Panc1 (cell line): Measurements from ENCODE around the gene DNTT. TPM values are rescaled to one million over a fixed set of nuclear protein-coding genes. Genes with fewer than 3 reads are reported as not detected.

Source experiments
- ATAC-seq: fragments of 200-7000 bp; cut with Tn5 transposase; 2 replicates; pipeline ENCODE4 v1.9.1; 2020; ENCODE audit warnings: mild to moderate bottlenecking, moderate library complexity
- BruUV-seq: library from RNA; stranded (reverse); fragments of 400-500 nt; replicated peaks from 2 replicates; lab custom pipeline; 2021; lab: Mats Ljungman, UMichigan
- CTCF ChIA-PET: fragments of 300-600 bp; sonication (Branson Sonifier 250); formaldehyde crosslinking; loops from one replicate; lab custom pipeline; 2022; ENCODE audit warnings: antibody characterized with exemption; lab: Charles Lee
- POLR2A ChIA-PET: fragments of 300-600 bp; sonication (Branson Sonifier 250); formaldehyde crosslinking; loops from one replicate; lab custom pipeline; 2022; ENCODE audit warnings: antibody characterized with exemption; lab: Charles Lee
- DNase-seq: peaks from one replicate; pipeline ENCODE4 v3.0.0-alpha.2; 2010; ENCODE audit warnings: low read depth, low spot score
- H3K27ac ChIP-seq: 2 replicates; pipeline ENCODE4 v1.5.1; 2011; ENCODE audit warnings: mild to moderate bottlenecking, low read length, inconsistent platforms
- H3K27me3 ChIP-seq: fragments of 200-500 bp; sonication (Bioruptor generic); 2 replicates; pipeline ENCODE4 v1.6.0; 2014; ENCODE audit warnings: low read length, inconsistent platforms; ENCODE audit not compliant: control insufficient read depth, insufficient read depth
- H3K36me3 ChIP-seq: fragments of 200-500 bp; sonication (Bioruptor generic); 2 replicates; pipeline ENCODE4 v1.5.1; 2014; ENCODE audit warnings: inconsistent platforms, mild to moderate bottlenecking, low read length, moderate library complexity; ENCODE audit not compliant: control insufficient read depth, insufficient read depth
- H3K4me1 ChIP-seq: 2 replicates; pipeline ENCODE4 v1.5.1; 2011; ENCODE audit warnings: inconsistent platforms, mild to moderate bottlenecking, low read length, moderate library complexity; ENCODE audit not compliant: control insufficient read depth, insufficient read depth
- H3K4me3 ChIP-seq, 2 experiments: 2 replicates each; pipeline ENCODE4 v1.5.1; 2011 to 2012; ENCODE audit warnings: low read depth in 2 of 2, low read length in 2 of 2, mild to moderate bottlenecking in 2 of 2, inconsistent platforms in 1 of 2, moderate library complexity in 1 of 2
- H3K9me3 ChIP-seq: fragments of 200-500 bp; sonication (Bioruptor generic); 2 replicates; pipeline ENCODE4 v1.5.1; 2014; ENCODE audit warnings: low read depth, mild to moderate bottlenecking, inconsistent platforms, low read length, moderate library complexity; ENCODE audit not compliant: control insufficient read depth, insufficient read depth
- POLR2AphosphoS5 ChIP-seq: IDR thresholded peaks from 2 replicates; pipeline ENCODE4 v1.6.1; 2012; ENCODE audit warnings: mild to moderate bottlenecking, low read depth, low read length, moderate library complexity
- REST ChIP-seq, 2 experiments: IDR thresholded peaks; 2 replicates each; pipeline ENCODE4 v1.6.1; 2011 to 2012; ENCODE audit warnings: low read depth in 2 of 2, control low read depth in 1 of 2, low read length in 1 of 2, mild to moderate bottlenecking in 1 of 2, moderate library complexity in 1 of 2; ENCODE audit not compliant: insufficient read depth in 1 of 2
- SIN3A ChIP-seq: IDR thresholded peaks from 2 replicates; pipeline ENCODE4 v1.6.1; 2012; ENCODE audit warnings: low read depth, mild to moderate bottlenecking, low read length, moderate library complexity, borderline replicate concordance; ENCODE audit not compliant: insufficient read depth
- TCF7L2 ChIP-seq: IDR thresholded peaks from 2 replicates; pipeline ENCODE4 v1.6.1; 2011; ENCODE audit warnings: mild to moderate bottlenecking, low read depth, low read length, inconsistent platforms
- in situ Hi-C: cut with HindIII; loops from 2 replicates; pipeline ENCODE4 v1.10.0; 2016; ENCODE audit warnings: low sequenced_read_pairs, low pct_unique_long_range_greater_than_20kb
- intact Hi-C: fragments of 100-400 bp; cut with micrococcal nuclease; formaldehyde crosslinking; loops from one replicate; pipeline ENCODE4 v1.10.0; 2022; ENCODE audit not compliant: unreplicated experiment
- total RNA-seq: library from RNA; stranded (reverse); gene quantifications from one replicate; pipeline ENCODE4 v1.2.1, GENCODE V29; 2021; ENCODE audit not compliant: unreplicated experiment
- TF ChIP-seq, protein P1 (sequence below): fragments of 450-650 bp; IDR thresholded peaks from 2 replicates; pipeline ENCODE4 v1.5.1; 2017; ENCODE audit warnings: mild to moderate bottlenecking

DNTT gene
- total RNA-seq, 1 experiment from 2014 or later: not detected

DNA sequence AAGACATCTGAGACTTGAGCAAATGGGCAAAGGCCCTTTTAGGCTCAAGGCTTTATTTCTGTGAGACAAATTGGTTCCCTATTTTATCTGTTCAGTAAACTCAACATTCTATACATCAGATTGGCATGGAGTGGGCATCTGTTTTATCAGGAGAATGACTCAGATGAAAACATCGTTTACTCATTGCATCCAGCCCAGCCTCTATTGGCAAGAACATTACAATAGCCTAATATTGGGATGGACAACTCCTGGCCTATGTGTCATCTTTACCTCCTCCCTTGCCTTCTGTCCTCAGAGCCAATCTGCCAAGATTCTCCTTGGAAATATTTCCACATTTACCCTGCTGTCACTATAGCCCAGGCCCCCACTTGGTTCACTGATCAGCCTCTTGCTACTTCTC, 27.4 kb upstream of the DNTT start:
- intact Hi-C loops (no loop called here), in situ Hi-C loops (no loop called here)
- no peak overlapping the region for H3K4me3 ChIP-seq
- H3K36me3 ChIP-seq: no peaks in the 10 kb centered on the region
- ChIA-PET CTCF (no interaction called here), POLR2A (interaction anchor here (0.7 kb wide), 1 partner anchor 415 kb away, joined by 3 read pairs; no protein-coding TSS in a partner anchor)
- no peak overlapping the region for H3K27ac ChIP-seq
- no peaks in the 10 kb centered on the region for H3K4me1 ChIP-seq
- BruUV-seq: no TSS peak
- ATAC-seq: no peak
- DNase-seq: no peak
- no peaks in the 10 kb centered on the region for H3K9me3 ChIP-seq
- H3K27me3 ChIP-seq: peaks cover 14% of the 10 kb centered on the region
- no peak for TF ChIP-seq POLR2AphosphoS5
- TF ChIP-seq, protein P1, sequence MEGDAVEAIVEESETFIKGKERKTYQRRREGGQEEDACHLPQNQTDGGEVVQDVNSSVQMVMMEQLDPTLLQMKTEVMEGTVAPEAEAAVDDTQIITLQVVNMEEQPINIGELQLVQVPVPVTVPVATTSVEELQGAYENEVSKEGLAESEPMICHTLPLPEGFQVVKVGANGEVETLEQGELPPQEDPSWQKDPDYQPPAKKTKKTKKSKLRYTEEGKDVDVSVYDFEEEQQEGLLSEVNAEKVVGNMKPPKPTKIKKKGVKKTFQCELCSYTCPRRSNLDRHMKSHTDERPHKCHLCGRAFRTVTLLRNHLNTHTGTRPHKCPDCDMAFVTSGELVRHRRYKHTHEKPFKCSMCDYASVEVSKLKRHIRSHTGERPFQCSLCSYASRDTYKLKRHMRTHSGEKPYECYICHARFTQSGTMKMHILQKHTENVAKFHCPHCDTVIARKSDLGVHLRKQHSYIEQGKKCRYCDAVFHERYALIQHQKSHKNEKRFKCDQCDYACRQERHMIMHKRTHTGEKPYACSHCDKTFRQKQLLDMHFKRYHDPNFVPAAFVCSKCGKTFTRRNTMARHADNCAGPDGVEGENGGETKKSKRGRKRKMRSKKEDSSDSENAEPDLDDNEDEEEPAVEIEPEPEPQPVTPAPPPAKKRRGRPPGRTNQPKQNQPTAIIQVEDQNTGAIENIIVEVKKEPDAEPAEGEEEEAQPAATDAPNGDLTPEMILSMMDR: no peak
- no peak for TF ChIP-seq SIN3A
- no peak for TF ChIP-seq REST (IDR thresholded peaks at IDR 0.05; ENCODE audit: insufficient read depth in 1 of 2, low read depth in 2 of 2, low read length in 1 of 2)
- no peak for TF ChIP-seq TCF7L2

DNA sequence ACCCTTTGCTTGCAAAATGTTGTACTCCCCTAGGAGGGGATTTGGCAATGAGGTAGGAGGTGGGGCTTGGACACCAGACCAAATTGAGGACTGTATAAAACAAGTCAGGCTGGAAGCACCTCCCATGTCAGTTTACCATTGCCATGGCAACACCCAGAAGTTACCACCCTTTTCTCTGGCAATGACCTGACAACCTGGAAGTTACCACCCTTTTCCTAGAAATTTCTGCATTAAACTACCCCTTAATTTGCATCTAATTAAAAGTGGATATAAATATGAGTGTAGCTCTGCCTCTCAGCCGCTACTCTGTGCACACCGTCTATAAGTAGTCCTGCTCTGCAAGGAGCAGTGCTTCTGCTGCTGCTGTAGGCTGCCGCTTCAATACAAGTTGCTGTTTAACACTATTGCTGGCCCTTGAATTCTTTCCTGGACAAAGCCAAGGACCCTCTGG, 25.0 kb upstream of the DNTT start:
- intact Hi-C loops: no loop called here
- ATAC-seq (no peak), DNase-seq (no peak)
- Histone ChIP-seq H3K27ac (no peak overlapping the region), H3K4me1 (no peaks in the 10 kb centered on the region), H3K9me3 (no peaks in the 10 kb centered on the region), H3K36me3 (no peaks in the 10 kb centered on the region), H3K27me3 (peaks cover under 1% of the 10 kb centered on the region; the same call in 1 of the 2 replicates), H3K4me3 (no peak overlapping the region)
- POLR2A ChIA-PET: no interaction called here
- CTCF ChIA-PET: no interaction called here
- no TSS peak for BruUV-seq
- TF ChIP-seq, protein P1: no peak
- TF ChIP-seq REST (IDR thresholded peaks at IDR 0.05; ENCODE audit: insufficient read depth in 1 of 2, low read depth in 2 of 2, low read length in 1 of 2) (no peak), POLR2AphosphoS5 (no peak), SIN3A (no peak), TCF7L2 (no peak)
- in situ Hi-C loops: no loop called here
